Peyer's patch (tissue), 4 donors: ENCODE measurements around the gene GORASP1.

Experiments
- POLR2A ChIP-seq, 2 donors: fragments of 450-650 bp; IDR thresholded peaks; one replicate each; pipeline ENCODE4 v1.5.1; 2017; ENCODE audit warnings: antibody characterized with exemption in 2 of 2, mild to moderate bottlenecking in 2 of 2, moderate library complexity in 2 of 2
- TF ChIP-seq, protein P1 (sequence below), 6 experiments: fragments of 450-650 bp in 4 of 6; fragments of 200-600 bp in 2 of 6; sonication (generic) in 1 of 6; IDR thresholded peaks; one replicate each; pipeline ENCODE4 v1.5.1; 2017 to 2019; ENCODE audit warnings: antibody characterized with exemption in 6 of 6, mild to moderate bottlenecking in 3 of 6, moderate library complexity in 1 of 6

DNA sequence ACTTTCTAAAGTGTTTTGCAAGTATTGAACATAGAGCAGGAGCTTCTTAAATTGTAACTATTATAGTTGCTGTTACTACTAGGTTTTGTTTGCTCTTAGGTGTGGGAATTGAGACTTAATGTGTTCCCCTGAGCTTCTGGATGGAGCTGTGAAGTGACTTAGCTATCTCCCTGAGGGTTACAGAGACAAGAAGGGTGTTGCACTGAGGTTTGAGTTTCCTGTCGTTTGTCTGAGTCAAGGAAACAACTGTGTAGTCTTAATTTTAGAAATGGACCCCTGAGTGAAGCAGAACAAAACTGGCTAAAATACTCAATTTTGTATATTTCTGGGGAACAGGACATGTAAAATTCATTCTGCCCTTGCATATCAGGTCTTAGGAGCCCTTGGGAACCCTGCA lies 20.5 kb upstream of the GORASP1 start:
- no peak for TF ChIP-seq POLR2A (IDR thresholded peaks at IDR 0.05)
- TF ChIP-seq, protein P1, sequence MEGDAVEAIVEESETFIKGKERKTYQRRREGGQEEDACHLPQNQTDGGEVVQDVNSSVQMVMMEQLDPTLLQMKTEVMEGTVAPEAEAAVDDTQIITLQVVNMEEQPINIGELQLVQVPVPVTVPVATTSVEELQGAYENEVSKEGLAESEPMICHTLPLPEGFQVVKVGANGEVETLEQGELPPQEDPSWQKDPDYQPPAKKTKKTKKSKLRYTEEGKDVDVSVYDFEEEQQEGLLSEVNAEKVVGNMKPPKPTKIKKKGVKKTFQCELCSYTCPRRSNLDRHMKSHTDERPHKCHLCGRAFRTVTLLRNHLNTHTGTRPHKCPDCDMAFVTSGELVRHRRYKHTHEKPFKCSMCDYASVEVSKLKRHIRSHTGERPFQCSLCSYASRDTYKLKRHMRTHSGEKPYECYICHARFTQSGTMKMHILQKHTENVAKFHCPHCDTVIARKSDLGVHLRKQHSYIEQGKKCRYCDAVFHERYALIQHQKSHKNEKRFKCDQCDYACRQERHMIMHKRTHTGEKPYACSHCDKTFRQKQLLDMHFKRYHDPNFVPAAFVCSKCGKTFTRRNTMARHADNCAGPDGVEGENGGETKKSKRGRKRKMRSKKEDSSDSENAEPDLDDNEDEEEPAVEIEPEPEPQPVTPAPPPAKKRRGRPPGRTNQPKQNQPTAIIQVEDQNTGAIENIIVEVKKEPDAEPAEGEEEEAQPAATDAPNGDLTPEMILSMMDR (IDR thresholded peaks at IDR 0.05) = no peak
